B cell (primary cell): ENCODE results near the gene LRRC31. TPM values are rescaled to one million over a fixed set of nuclear protein-coding genes. Genes with fewer than 3 reads are reported as not detected.

Source experiments
- ATAC-seq: fragments of 200-7000 bp; cut with Tn5 transposase; one replicate; pipeline ENCODE4 v1.10.0; 2021; ENCODE audit warnings: low read depth, mild to moderate bottlenecking, moderate number of reproducible peaks, moderate library complexity
- CTCF ChIA-PET: fragments of 350-600 bp; sonication (Branson Sonifier 250); formaldehyde crosslinking; loops from one replicate; lab custom pipeline; 2021; ENCODE audit warnings: antibody characterized with exemption, inconsistent platforms; lab: Charles Lee
- POLR2A ChIA-PET: fragments of 350-600 bp; sonication (Branson Sonifier 250); formaldehyde crosslinking; loops from one replicate; lab custom pipeline; 2021; ENCODE audit warnings: antibody characterized with exemption; lab: Charles Lee
- DNase-seq: peaks from one replicate; pipeline ENCODE4 v3.0.0; 2013
- H2AFZ ChIP-seq: 2 replicates; pipeline ENCODE4 v1.6.1; 2012; ENCODE audit warnings: mild to moderate bottlenecking, low read depth, low read length; ENCODE audit not compliant: insufficient read depth, poor library complexity, severe bottlenecking
- H3K27ac ChIP-seq, 2 donors: 1 replicate in 1 of 2; 2 replicates in 1 of 2; pipeline ENCODE4 v1.5.1; 2012 to 2013; ENCODE audit warnings: low read length in 2 of 2, mild to moderate bottlenecking in 2 of 2, moderate library complexity in 1 of 2
- H3K27me3 ChIP-seq, 4 experiments: fragments of 200-600 bp in 1 of 4; sonication (generic) in 1 of 4; replicated peaks in 1 of 4; 1 replicate in 2 of 4; 2 replicates in 2 of 4; pipeline versions ENCODE4 v1.6.1 to v1.7.0; 2013 to 2016; ENCODE audit warnings: low read length in 3 of 4, mild to moderate bottlenecking in 2 of 4, mixed read lengths in 1 of 4, moderate library complexity in 1 of 4; ENCODE audit not compliant: insufficient read depth in 4 of 4, control insufficient read depth in 3 of 4; ENCODE audit errors: control extremely low read depth in 1 of 4
- H3K36me3 ChIP-seq, 2 experiments: replicated peaks in 1 of 2; 1 replicate in 1 of 2; 2 replicates in 1 of 2; pipeline versions ENCODE4 v1.6.1 to v1.7.1; 2013; ENCODE audit warnings: low read length in 1 of 2; ENCODE audit not compliant: insufficient read depth in 2 of 2, control insufficient read depth in 1 of 2; ENCODE audit errors: control extremely low read depth in 1 of 2, extremely low read depth in 1 of 2
- H3K4me1 ChIP-seq, 2 donors: fragments of 200-600 bp in 1 of 2; sonication (generic) in 1 of 2; 1 replicate in 1 of 2; 2 replicates in 1 of 2; pipeline versions ENCODE4 v1.5.1 to v1.6.1; 2013 to 2017; ENCODE audit warnings: low read length in 2 of 2; ENCODE audit not compliant: control insufficient read depth in 2 of 2, insufficient read depth in 2 of 2
- H3K4me2 ChIP-seq: replicated peaks from 2 replicates; pipeline ENCODE3; 2012; ENCODE audit warnings: mild to moderate bottlenecking, low read depth, low read length; ENCODE audit not compliant: poor library complexity, severe bottlenecking
- H3K4me3 ChIP-seq, 5 experiments: fragments of 200-600 bp in 1 of 5; sonication (generic) in 1 of 5; 1 replicate in 3 of 5; 2 replicates in 2 of 5; pipeline versions ENCODE4 v1.5.1 to v1.7.0; 2011 to 2016; ENCODE audit warnings: low read length in 4 of 5, mild to moderate bottlenecking in 4 of 5, low read depth in 2 of 5, control low read depth in 1 of 5, moderate library complexity in 1 of 5; ENCODE audit not compliant: insufficient read depth in 1 of 5; ENCODE audit errors: control extremely low read depth in 1 of 5, extremely low read depth in 1 of 5
- H3K79me2 ChIP-seq: fragments of 200-600 bp; sonication (generic); one replicate; pipeline ENCODE4 v1.6.0; 2016; ENCODE audit warnings: low read length; ENCODE audit not compliant: control insufficient read depth, insufficient read depth
- H3K9ac ChIP-seq: fragments of 200-600 bp; sonication (generic); 2 replicates; pipeline ENCODE4 v1.6.1; 2017; ENCODE audit warnings: mild to moderate bottlenecking, low read length, moderate library complexity
- H3K9me3 ChIP-seq, 3 donors: one replicate each; pipeline versions ENCODE4 v1.6.1 to v1.7.1; 2013; ENCODE audit warnings: low read length in 2 of 3; ENCODE audit not compliant: control insufficient read depth in 2 of 3, insufficient read depth in 1 of 3; ENCODE audit errors: control extremely low read depth in 1 of 3
- H4K20me1 ChIP-seq: 2 replicates; pipeline ENCODE4 v1.6.0; 2012; ENCODE audit warnings: mild to moderate bottlenecking, low read length; ENCODE audit not compliant: insufficient read depth, control insufficient read depth, poor library complexity, severe bottlenecking
- H3K27ac Mint-ChIP-seq: one replicate; pipeline ENCODE4 v1.8.0; 2021; ENCODE audit warnings: mixed read lengths
- H3K27me3 Mint-ChIP-seq: one replicate; pipeline ENCODE4 v1.8.0; 2021; ENCODE audit warnings: mixed read lengths
- H3K4me1 Mint-ChIP-seq: one replicate; pipeline ENCODE4 v1.8.0; 2021; ENCODE audit warnings: mixed read lengths
- H3K4me3 Mint-ChIP-seq: one replicate; pipeline ENCODE4 v1.8.0; 2021; ENCODE audit warnings: mixed read lengths
- H3K9me3 Mint-ChIP-seq: one replicate; pipeline ENCODE4 v1.8.0; 2022; ENCODE audit warnings: mixed read lengths; ENCODE audit not compliant: insufficient read depth
- CTCF ChIP-seq: fragments of 200-600 bp; IDR thresholded peaks from one replicate; pipeline ENCODE4 v1.8.0; 2022; ENCODE audit warnings: antibody characterized with exemption, mild to moderate bottlenecking
- EZH2 ChIP-seq: IDR thresholded peaks from 2 replicates; pipeline ENCODE4 v1.6.1; 2012; ENCODE audit warnings: borderline replicate concordance, low read depth, mild to moderate bottlenecking, moderate library complexity, low read length; ENCODE audit not compliant: insufficient read depth, poor library complexity, severe bottlenecking
- WGBS: methylation state at CpG from one replicate; pipeline ENCODE4 v1.1.5; 2013; ENCODE audit warnings: missing lambda C conversion rate; ENCODE audit not compliant: insufficient coverage; 5-methylcytosine and 5-hydroxymethylcytosine counted together
- intact Hi-C: fragments of 100-400 bp; cut with micrococcal nuclease; formaldehyde crosslinking; loops from one replicate; pipeline ENCODE4 v1.10.0; 2022
- polyA plus RNA-seq: library from polyadenylated mRNA; depleted of rRNA; stranded (reverse); fragments of >200 nt; gene quantifications from 2 replicates; pipeline ENCODE4 v1.2.3, GENCODE V29; 2012
- total RNA-seq, 2 donors: library from RNA; stranded (reverse); fragments of 120-200 nt in 1 of 2; gene quantifications; 1 replicate in 1 of 2; 2 replicates in 1 of 2; pipeline versions ENCODE4 v1.2.3 to v1.2.4, GENCODE V29; 2013 to 2022

LRRC31 gene
- total and polyA plus RNA-seq, 2 donors (not counting 1 experiment from before 2014, with no cell fraction given), result not detected

GRCh38 chr3:169835533-169835932, 34.2 kb downstream of the LRRC31 start:
- TF ChIP-seq CTCF (no peak), EZH2 (no peak)
- DNase-seq (no peak), ATAC-seq (no peak)
- Histone ChIP-seq H3K27me3 (no peaks in the 10 kb centered on the region), H3K36me3 (peaks cover 0 to 3% of the 10 kb centered on the region in 2 experiments), H3K4me2 (peak overlapping the region; percentile 41), H4K20me1 (no peaks in the 10 kb centered on the region), H3K27ac (peak overlapping the region; percentile 75 to 91), H3K79me2 (no peaks in the 10 kb centered on the region), H2AFZ (peak overlapping the region; percentile 82), H3K9ac (no peak overlapping the region), H3K4me1 (peaks cover 24 to 28% of the 10 kb centered on the region in 2 donors), H3K4me3 (no peak overlapping the region), H3K9me3 (peaks cover 0 to 1% (median 0%) of the 10 kb centered on the region in 3 donors)
- Mint-ChIP-seq H3K27ac (peak overlapping the region; percentile 97), H3K27me3 (no peaks in the 10 kb centered on the region), H3K4me3 (peak overlapping the region; percentile 3), H3K9me3 (no peaks in the 10 kb centered on the region), H3K4me1 (peaks cover 36% of the 10 kb centered on the region)
- POLR2A ChIA-PET, result interaction anchor here (0.7 to 1.4 kb wide), 3 partner anchors 11 to 63 kb away, joined by 3 to 4 read pairs (median 3); partner anchors contain the start of gene MYNN
- 67% methylated on average over 1 of the region's 1 CpG for WGBS
- CTCF ChIA-PET, result interaction anchor here (1.3 kb wide), 1 partner anchor 94 kb away, joined by 3 read pairs; no protein-coding TSS in a partner anchor
- intact Hi-C loops, result loop anchor here (10.0 kb wide), 2 partner anchors 171 to 519 kb away; partner anchors contain the start of genes MECOM and SKIL

- Histone ChIP-seq H3K79me2 (no peaks in the 10 kb centered on the region), H3K4me1 (no peaks in the 10 kb centered on the region), H3K36me3 (no peaks in the 10 kb centered on the region), H3K9me3 (no peaks in the 10 kb centered on the region), H3K4me3 (no peak overlapping the region), H3K27ac (no peak overlapping the region), H3K9ac (no peak overlapping the region), H3K27me3 (no peaks in the 10 kb centered on the region), H3K4me2 (no peak overlapping the region), H2AFZ (no peak overlapping the region), H4K20me1 (no peaks in the 10 kb centered on the region)
- DNase-seq (no peak), ATAC-seq (no peak)
- intact Hi-C loops, result no loop called here
- CTCF ChIA-PET, result interaction anchor here (0.6 to 1.2 kb wide), 2 partner anchors 14 to 207 kb away, joined by 3 read pairs; no protein-coding TSS in a partner anchor
- POLR2A ChIA-PET, result interaction anchor here (0.7 kb wide), 1 partner anchor 354 kb away, joined by 6 read pairs; no protein-coding TSS in a partner anchor
- Mint-ChIP-seq H3K27ac (no peak overlapping the region), H3K4me1 (peaks cover 6% of the 10 kb centered on the region), H3K27me3 (no peaks in the 10 kb centered on the region), H3K4me3 (no peak overlapping the region), H3K9me3 (no peaks in the 10 kb centered on the region)
- TF ChIP-seq EZH2 (no peak), CTCF (no peak)
- 82% methylated on average over 3 of the region's 4 CpGs for WGBS
These were observed 42.0 kb downstream of the LRRC31 start for GRCh38 chr3:169827712-169828111.
